GM19463 (cell line): ENCODE results near the gene NCKAP5.

Source experiments
- ATAC-seq: cut with Tn5 transposase; IDR thresholded peaks from one replicate; pipeline ENCODE4 v1.9.1; 2021; ENCODE audit warnings: mild to moderate bottlenecking, moderate library complexity; ENCODE audit not compliant: unreplicated experiment

The NCKAP5 gene

DNA sequence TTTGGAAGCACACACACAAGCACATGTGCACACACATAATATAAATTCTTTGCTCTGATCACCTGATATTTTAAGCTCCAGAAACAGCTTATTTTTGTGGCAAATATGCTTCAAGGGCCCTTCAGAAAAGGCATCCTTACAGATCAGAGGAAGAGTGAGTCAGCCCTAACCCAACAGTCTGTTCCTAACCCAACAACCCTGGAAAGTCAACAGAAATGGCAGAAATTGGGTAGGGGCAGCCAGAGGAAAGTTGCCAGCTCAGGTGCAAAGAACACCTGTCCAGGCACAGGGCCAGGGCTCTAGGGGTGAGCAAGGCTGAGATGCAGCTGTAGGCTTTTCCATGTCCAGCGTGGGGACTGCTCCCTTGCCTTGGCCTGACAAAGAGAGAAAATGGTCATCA lies 6.4 kb upstream of the NCKAP5 start:
- ATAC-seq, result no peak

DNA sequence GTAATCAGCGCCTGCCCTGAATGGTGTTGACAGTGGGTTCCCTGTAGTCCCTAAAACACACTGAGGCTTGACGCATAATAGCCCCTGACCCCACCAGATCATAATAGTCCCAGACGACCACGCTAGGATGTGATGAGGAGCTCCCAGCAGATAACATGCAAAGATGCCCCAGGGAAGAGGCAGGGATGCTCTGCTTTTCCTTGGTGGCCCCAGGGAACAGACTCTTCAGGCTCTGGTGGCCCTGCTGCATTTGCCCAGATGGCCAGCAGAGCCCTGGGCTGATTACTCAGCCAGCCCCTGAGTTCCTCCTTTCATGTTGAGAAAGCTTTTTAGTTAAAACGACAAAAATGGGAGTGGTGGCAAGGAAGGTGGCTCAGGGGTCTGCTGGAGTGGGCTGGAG lies 5.9 kb upstream of the NCKAP5 start:
- no peak for ATAC-seq

DNA sequence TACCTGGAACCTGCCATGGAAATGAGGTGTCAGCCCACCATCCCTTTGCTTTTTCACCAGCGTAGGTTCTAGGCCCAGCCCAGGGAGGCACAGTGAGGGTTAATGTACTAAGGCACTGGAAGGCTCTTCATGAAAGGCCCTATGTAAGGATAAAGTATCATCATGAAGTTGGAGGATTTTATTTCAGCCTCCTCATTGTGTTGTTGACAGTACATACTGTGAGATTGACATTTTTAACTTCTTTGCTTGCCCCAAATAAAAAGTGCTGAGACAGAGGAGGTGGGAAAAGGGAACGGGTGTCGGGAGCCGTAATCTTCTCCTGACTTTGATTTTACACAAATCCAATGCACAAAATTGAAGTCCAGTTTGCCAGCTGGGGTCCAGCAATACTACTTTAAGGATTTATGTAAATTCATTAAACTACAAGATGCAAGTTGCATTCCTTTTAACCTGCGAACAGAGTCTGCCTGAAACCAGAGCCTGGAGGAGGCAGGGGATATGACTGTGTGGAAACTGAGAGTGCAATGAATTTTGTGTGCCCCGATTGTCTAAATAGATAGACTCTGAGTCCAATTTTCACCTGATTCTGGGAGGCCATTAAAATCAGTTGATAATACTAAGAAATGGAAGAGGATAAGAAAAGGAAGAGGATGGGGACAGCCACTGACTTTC lies 5.4 kb upstream of the NCKAP5 start:
- no peak for ATAC-seq

DNA sequence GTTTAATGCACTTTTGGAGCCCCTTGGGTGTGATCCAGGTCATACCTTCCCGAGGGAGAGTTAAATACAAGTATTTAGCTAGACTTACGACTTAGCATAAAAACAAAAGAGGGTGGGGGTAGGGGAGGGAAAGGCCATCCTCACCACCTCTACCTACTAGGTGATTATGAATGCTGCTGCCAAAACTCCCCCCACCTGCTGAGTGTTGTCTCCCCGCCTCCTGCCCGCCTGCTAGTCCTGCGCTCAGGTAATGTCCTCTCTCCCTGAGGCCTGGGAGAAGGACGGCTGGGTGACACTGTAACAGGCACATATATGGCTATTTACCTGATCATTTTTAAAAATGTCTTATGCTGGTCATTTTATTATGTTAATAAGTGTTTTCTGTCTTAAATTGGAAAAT lies 3.0 kb upstream of the NCKAP5 start:
- ATAC-seq, result no peak

DNA sequence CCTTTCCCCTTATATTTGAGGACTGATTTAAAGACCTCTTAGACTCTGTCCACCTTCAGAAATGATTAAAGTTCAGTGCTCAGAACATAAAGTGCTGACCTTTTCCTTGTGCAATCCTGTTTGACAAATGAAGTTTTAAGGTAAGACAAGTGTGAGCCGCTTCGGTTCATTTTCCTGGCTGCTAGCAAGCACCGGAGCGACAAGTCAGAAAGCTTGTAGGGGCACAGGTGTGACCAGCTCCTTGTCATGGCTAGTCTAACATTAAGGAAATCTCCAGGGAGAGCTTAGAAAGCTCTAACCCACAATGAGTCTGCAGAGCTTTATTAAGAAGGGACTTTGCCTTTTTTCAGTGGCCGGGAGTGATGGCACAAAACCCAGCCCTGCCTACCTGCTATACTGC lies 2.3 kb upstream of the NCKAP5 start:
- ATAC-seq, result no peak

DNA sequence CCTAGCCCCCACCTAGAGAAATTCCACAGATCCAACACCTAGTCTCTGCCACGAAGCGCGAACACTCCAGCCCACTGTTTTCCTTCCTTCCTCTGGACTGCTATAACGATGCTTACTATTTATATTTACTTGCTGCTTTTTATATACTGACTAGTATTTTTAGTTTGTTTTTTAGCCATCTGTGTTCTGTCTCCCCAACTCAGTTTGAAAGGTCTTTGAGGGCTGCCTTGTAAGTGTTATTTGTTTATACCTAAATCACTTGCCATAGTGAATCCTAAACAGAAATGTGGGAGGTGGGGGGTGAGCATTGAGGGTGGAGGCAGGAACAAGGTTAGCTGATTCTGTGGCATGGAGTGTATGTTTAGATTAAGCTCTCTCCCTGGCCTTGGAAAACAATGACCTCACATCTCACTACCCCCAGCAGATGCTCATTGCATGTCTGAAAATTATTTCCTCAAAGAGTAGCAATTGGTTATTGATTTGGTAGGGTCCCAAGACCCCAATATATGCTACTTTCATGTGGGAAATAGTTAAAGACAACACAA lies 1.1 kb upstream of the NCKAP5 start:
- no peak for ATAC-seq

DNA sequence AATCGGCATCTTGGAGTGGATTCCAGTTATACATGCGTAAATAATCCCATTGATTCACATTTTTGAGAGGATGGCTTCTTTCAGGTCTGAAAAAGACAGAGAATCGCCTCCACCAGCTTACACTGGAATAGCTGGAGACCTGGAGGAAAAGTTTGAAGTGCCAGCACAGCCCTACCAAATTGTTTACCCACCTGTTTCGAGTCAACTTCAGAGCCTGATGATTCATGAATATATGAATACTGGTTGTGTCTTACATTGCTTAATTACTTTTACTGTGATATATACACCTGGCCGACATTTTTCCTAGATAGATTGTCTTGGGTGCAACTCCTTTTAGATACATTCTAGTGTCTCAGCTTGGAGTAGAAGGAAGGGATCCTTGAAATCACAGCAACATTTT lies 335 bp upstream of the NCKAP5 start:
- no peak for ATAC-seq

DNA sequence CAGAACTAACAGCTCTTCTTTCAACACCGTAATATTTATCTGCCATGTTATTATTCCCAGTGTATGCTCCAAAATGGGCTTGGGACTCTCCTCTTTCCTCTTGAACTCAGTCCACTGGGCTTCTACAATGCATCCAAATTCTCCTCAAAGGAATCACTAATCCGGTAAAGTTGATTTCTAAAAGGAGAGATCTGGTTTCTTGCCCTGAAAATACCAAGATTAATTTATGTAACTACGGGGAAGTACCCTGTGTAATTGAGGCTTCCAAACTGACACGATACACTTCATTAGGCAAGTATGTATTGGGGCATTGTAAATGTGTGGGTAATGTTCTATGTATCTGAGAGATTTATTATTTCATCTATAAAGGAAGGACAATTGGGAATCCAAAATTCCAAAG lies 5.7 kb downstream of the NCKAP5 start:
- ATAC-seq, result no peak

DNA sequence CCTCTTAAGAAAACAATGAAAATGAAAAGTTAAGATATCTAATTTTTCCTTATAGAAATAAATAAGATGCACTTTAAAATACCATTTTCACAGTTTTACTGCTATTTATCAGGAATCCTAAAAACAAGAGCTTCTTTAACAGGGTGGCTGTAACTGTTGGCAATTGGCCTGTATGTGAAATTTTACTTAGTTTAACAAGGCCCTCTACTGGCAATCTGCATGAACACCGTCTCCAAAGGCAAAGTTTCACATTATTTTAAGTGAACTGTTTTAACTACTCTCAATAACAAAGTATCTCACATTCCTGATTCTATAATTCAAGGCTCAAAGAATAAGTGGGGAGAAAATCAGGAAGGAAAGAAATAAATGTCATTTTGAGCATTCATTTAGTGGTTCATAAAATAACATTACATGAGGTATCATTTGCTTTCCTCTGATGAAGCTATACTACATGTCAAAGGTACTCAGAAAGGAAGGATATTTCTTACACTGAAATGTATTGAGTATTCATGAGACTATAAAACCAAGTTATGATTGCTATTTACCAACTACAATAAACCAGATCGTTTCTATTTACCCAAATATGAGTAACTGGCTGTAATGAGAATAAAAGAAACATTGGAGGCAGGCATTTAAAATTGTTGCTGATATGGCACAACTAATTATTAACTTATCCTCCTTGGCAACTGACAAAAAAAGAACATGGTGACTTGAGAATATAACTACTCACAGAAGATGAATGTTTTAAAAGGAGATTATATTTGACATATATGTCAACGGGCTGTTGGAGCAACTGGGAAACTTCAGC lies 7.0 kb downstream of the NCKAP5 start:
- ATAC-seq, result peak; percentile 74

DNA sequence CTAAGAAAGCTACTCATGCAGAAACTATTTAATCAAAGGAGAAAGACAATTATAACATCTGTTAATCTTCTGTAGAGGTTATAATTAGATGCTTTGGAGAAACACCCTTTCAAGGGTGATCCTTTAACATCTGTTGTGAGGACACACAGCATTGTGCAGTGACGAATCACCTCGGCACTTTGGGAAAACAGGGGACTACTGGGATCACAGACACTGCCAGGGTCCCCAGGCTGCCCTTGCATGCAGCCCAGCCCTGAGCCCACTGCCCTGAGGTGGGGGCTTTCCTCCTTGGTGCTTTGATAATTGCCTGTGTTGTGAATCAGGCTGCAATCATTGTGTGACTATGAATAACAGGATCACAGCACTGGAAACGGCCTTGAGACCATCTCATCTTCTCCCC lies 10.6 kb downstream of the NCKAP5 start:
- no peak for ATAC-seq

DNA sequence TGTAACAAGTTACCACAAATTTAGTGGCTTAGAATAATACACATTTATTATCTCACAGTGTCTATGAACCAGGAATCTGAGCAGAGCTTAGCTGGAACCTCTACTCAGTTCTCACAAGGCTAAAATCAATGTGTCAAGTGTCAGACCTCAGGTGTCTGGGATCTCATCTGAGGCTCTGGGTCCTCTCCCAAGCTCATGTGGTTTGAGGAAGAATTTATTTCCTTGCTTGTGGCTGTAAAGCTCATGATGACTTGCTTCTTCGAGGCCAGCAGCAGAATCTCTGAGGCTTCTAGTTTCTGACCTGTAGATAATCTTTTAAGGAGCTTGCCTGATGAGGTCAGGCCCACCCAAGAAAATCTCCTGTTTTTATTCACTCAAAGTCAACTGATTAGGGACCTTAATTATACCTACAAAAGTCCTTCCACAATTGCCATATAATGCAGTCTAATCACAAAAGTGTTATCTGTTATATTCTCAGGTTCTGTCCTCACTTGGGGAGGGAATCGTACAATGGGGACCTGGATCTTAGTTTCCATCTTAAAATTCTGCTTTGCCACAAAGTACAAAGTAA lies 14.3 kb downstream of the NCKAP5 start:
- ATAC-seq, result no peak

DNA sequence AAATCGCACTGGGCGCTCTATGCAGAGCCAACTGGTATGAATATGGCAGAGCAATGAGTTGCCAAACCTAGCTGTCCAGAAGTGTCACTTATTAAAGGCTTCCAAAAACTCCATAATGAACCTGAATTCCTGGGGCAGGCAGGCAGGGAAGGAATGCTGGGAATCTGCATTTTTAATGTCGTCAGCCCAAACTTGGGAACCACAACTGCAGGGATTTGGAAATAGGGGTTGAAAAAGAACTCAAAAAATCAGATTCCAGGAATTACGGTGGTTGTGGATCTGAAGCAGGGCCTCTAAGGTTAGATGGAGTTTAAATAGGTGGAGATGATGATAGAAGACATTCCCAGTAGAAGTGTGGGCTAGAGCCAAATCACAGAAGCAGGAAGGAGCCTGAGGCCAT lies 15.0 kb downstream of the NCKAP5 start:
- no peak for ATAC-seq

DNA sequence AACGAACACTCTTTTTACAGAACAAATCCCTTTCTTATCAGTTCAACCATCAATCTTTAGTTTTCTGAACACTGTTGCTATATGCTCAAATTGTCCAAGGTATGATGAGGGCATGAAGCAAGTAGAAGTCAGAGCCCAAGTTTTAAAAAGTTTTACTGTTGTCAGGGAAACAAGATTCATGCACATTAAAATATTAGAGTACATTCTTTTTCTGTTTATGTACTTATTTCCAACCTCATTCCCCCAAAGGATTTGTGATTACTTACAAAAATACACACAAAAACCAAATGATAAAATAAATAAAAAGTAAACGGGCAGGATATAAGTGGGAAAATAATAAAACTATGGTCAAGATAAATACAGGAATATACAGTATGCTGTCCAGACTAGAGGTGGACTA lies 15.4 kb downstream of the NCKAP5 start:
- no peak for ATAC-seq

DNA sequence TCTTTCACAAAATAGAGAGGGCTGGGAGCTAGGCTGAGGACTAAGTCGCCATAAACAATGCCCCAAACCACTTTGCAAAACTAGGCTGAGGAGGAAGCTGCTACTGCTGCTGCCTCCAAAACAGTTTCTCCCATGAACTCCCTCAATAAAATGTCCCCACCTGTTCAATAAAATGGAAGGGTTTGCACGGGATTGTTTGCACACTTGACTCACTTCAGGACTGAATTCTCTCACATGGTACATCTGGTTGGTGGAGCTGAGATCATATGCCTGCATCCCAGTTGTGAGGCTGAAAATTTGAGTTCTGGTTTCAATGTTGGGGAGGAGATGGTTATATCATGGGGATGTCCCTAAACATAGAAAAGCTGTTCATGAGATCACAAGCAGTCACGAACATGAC lies 26.5 kb downstream of the NCKAP5 start:
- ATAC-seq, result no peak

DNA sequence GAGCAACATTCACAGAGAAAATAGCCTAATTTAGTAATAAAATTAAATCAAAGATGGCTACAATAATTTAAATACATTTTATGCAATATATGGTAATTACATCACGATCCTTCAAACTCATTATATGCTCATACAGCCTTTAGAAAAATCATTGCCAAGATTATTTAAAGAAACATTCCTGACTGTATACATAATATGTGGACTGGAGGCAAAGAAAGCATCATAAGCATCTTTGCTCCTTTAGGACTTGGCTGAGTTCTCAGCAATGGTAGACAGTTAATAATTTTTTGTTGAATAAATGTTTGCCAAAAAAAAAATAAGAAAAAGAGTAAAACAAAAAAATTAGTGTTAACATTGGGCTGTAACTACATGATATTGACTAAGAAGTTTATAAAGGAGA lies 26.9 kb downstream of the NCKAP5 start:
- no peak for ATAC-seq

DNA sequence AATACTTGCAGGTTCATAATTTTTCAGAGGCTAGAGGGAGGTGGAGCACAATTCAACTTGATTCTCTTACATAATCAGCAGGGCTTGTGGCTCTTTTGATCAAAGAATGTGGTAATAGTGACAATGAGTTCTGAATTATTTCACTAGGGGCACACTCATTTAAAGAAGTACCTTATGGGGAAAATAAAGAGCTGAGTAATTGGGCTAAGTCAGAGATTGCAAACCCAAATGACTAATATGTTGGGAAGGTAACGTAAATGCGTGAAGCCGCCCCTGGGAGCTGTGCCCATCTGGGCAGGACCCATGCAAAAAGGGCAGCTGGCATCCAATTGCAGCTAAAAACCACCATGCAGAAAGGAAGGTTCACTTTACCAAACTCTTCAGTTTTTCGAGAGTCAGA lies 35.3 kb downstream of the NCKAP5 start:
- ATAC-seq, result no peak

DNA sequence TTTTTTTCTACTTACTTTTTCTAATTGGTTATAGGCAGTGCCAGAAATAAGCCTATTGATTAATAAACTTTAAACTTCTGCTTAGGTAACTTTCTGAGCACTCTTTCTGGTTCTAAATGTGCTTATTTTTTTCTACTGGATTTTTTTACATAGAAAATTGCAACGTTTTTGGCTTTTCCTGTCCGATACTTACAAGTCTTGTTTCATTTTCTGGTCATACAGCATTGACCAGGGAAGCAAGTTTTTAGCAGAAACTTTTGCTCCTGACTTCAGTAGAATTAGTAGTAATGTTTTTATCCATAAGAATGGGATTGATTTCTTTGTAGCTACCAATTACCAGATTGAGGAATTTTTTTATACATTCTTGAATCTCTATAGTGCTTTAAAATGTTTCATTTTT lies 36.9 kb downstream of the NCKAP5 start:
- ATAC-seq, result peak; percentile 45

DNA sequence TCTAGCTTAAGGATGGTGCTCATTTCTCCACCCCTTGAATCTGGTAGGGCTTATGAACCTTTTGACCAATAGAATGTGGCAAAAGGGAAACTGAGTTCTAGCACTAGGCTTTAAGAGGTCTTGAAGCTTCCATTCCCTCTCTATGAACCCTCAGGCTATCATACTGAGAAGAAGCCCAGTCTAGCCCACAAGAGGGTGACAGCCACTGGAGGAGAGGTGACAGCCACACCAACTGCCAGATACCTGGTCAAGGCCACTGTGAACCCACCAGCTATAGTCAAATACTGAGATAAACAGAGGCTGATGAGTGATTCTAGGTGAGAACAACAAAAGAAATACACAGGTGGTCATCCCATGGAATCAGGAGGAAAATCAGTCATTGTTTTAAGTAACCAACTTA lies 37.6 kb downstream of the NCKAP5 start:
- ATAC-seq, result no peak

DNA sequence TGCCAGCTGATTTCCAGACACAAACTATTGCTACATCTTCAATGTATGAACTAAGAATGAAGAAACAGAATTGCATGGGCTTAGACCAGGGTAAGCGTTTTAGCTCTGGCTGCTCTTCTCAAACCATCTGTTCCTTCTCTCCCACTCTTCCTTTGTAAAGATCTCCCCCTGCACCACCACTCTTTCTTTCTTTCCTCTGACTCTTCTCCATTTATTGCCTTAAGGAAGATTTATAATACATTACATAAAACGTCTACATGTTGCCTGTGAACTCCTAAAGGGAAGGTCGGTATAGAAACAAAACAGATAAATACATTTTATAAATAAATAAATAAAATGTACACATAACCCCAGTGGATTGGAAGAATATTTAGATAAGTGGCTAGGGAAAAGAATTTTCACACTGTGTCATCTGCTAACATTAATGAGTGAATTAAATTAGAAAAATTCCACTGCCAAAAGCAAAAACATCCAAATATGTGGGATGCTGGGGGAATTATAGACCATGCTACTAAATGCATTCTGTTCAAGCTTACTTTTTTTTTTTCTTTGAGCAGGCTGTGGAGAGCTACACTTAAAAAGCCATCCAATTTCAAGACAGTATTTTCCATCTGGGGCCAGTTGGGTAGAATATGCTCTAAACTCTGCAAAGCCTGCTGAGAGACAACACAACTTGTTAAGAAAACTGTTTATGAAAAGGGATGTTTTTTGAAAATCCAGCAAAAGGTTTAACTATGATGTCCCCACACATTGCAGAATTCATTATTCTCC lies 41.5 kb downstream of the NCKAP5 start:
- no peak for ATAC-seq

DNA sequence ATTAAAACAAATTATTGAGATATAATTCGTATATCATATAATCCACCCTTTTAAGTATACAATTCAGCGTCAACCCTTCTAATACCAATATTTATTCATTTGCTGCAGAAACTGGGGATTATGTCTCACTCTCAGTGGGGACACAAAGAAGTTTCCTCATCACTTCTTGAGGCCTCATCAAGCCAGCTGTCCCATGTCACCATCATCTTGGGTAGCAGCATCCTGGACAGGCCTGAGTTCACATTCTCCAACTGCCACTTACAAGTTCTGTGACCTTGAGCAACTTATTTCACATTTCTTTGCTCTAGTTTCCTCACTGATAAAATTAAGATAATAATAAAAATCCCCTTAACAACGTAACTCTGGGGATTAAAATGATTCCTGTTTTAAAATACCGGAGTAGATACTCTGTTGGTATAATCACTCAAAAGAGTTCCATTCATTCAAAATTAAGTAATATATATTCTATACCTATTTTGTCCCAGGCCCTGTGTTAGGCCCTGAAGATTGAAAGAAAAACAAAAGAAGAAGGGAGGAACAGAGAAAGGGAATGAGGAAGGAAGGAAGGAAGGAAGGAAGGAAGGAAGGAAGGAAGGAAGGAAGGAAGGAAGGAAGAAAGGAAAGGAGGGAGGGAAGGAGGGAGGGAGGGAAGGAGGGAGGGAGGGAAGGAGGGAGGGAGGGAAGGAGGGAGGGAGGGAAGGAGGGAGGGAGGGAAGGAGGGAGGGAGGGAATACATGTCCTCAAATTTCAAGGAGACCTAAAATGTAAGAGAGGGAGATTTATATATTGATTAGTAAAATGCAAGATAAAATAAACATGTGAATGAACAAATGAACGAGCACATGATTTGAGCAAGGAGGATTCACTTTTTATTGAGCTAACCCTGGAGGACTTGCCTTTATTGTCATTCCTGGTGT lies 42.4 kb downstream of the NCKAP5 start:
- no peak for ATAC-seq
